Measurements from ENCODE around the gene HEYL.

The HEYL gene

GRCh38 chr1:39622427-39622826 is 17.0 kb downstream of the HEYL start:
- TF ChIP-seq CTCF (IDR thresholded peaks at IDR 0.05; ENCODE audit: low read length) (no peak), EZH2 (optimal IDR thresholded peaks at IDR 0.05; ENCODE audit: low read depth, low read length) (no peak), EZH2phosphoT487 (IDR thresholded peaks at IDR 0.05; ENCODE audit: low read length) (no peak)
- no peak overlapping the region for H3K4me2 ChIP-seq (ENCODE audit: low read depth, low read length)
- H3K36me3 ChIP-seq (replicated peaks; ENCODE audit: insufficient read depth, low read length) = no peaks in the 10 kb centered on the region
- H3K9me2 ChIP-seq (replicated peaks; ENCODE audit: insufficient read depth, low read length) = no peaks in the 10 kb centered on the region
- H3K79me2 ChIP-seq (ENCODE audit: low read length) = no peaks in the 10 kb centered on the region
- no peak overlapping the region for H2AFZ ChIP-seq (ENCODE audit: low read length)
- no peak overlapping the region for H3K27ac ChIP-seq (ENCODE audit: low read length)
- no peak overlapping the region for H3K4me3 ChIP-seq (ENCODE audit: low read length)
- H3K9ac ChIP-seq (ENCODE audit: low read length) = no peak overlapping the region
- DNase-seq = no peak
- no peaks in the 10 kb centered on the region for H3F3A ChIP-seq (ENCODE audit: insufficient read depth, low read length)
- no peaks in the 10 kb centered on the region for H3K4me1 ChIP-seq (ENCODE audit: low read length)
- no peaks in the 10 kb centered on the region for H4K20me1 ChIP-seq (ENCODE audit: insufficient read depth, low read length)
- H3K27me3 ChIP-seq (replicated peaks; ENCODE audit: insufficient read depth, low read length) = no peaks in the 10 kb centered on the region
- H3K9me3 ChIP-seq (replicated peaks; ENCODE audit: insufficient read depth, low read length) = no peaks in the 10 kb centered on the region

DNA sequence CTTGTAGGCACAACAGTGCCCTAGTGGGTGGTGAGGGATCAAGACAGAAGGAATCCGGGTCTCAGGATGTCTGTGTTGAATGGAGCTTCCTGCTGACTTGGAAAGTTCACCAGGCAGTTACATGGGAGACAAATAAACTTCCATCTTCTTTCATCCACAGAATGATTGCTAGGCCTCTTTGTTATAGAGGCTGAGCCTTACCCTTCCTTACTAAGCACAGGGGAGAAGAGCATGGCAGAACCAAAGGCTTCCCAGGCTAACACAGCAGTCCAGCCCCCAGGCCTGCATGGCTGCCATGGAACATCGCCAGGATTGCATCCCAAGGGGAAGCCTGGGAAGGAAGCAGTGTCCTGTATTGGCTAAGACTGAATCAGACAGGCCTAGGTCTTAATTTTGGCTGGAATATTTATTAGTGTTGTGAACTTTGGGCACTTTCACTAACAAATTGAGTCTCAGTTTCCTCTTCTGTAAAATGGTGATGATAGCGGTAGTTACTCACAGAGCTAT is 18.7 kb downstream of the HEYL start:
- no peak overlapping the region for H3K4me2 ChIP-seq (ENCODE audit: low read depth, low read length)
- no peak overlapping the region for H2AFZ ChIP-seq (ENCODE audit: low read length)
- no peaks in the 10 kb centered on the region for H3K9me2 ChIP-seq (replicated peaks; ENCODE audit: insufficient read depth, low read length)
- H3K79me2 ChIP-seq (ENCODE audit: low read length) = no peaks in the 10 kb centered on the region
- H3F3A ChIP-seq (ENCODE audit: insufficient read depth, low read length) = no peaks in the 10 kb centered on the region
- H3K4me3 ChIP-seq (ENCODE audit: low read length) = no peak overlapping the region
- no peaks in the 10 kb centered on the region for H3K4me1 ChIP-seq (ENCODE audit: low read length)
- H3K27me3 ChIP-seq (replicated peaks; ENCODE audit: insufficient read depth, low read length) = no peaks in the 10 kb centered on the region
- no peak for DNase-seq
- no peak overlapping the region for H3K9ac ChIP-seq (ENCODE audit: low read length)
- no peak overlapping the region for H3K27ac ChIP-seq (ENCODE audit: low read length)
- H3K9me3 ChIP-seq (replicated peaks; ENCODE audit: insufficient read depth, low read length) = no peaks in the 10 kb centered on the region
- TF ChIP-seq EZH2phosphoT487 (IDR thresholded peaks at IDR 0.05; ENCODE audit: low read length) (no peak), CTCF (IDR thresholded peaks at IDR 0.05; ENCODE audit: low read length) (no peak), EZH2 (optimal IDR thresholded peaks at IDR 0.05; ENCODE audit: low read depth, low read length) (no peak)
- H4K20me1 ChIP-seq (ENCODE audit: insufficient read depth, low read length) = no peaks in the 10 kb centered on the region
- H3K36me3 ChIP-seq (replicated peaks; ENCODE audit: insufficient read depth, low read length) = no peaks in the 10 kb centered on the region

DNA sequence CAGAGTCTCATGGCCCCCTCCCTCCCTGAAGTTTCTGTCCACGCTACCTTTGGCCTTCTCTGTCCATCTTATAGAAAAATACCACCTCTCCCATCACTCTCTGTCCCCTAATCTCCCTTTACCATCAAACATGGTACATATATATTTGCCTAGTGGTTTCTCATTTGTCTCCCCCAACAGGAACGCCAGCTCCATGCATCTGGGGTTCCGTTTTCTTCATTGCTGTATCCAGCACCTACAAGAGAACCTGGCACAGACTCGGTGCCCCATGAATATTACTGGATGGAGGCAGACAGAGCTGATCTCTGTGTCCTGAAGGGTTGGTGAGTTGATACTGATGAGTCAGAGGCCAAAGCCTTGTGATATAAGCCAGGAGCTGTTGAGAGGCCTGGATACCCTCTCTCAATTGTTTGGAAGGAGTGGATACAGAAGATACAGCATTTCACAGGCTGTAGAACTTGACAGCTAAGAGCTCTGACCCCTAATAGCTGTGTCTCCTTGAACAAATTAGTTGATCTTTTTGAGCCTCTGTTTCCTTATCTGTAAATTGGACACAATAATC is 21.9 kb downstream of the HEYL start:
- Histone ChIP-seq H3K4me2 (ENCODE audit: low read depth, low read length) (no peak overlapping the region), H3K36me3 (replicated peaks; ENCODE audit: insufficient read depth, low read length) (no peaks in the 10 kb centered on the region), H3F3A (ENCODE audit: insufficient read depth, low read length) (no peaks in the 10 kb centered on the region), H2AFZ (ENCODE audit: low read length) (no peak overlapping the region), H3K4me1 (ENCODE audit: low read length) (no peaks in the 10 kb centered on the region), H3K27ac (ENCODE audit: low read length) (no peak overlapping the region), H3K4me3 (ENCODE audit: low read length) (no peak overlapping the region), H3K9ac (ENCODE audit: low read length) (no peak overlapping the region), H3K27me3 (replicated peaks; ENCODE audit: insufficient read depth, low read length) (no peaks in the 10 kb centered on the region), H3K79me2 (ENCODE audit: low read length) (no peaks in the 10 kb centered on the region), H3K9me2 (replicated peaks; ENCODE audit: insufficient read depth, low read length) (no peaks in the 10 kb centered on the region), H4K20me1 (ENCODE audit: insufficient read depth, low read length) (no peaks in the 10 kb centered on the region), H3K9me3 (replicated peaks; ENCODE audit: insufficient read depth, low read length) (no peaks in the 10 kb centered on the region)
- no peak for DNase-seq
- no peak for TF ChIP-seq CTCF (IDR thresholded peaks at IDR 0.05; ENCODE audit: low read length)
- TF ChIP-seq EZH2phosphoT487 (IDR thresholded peaks at IDR 0.05; ENCODE audit: low read length) = no peak
- no peak for TF ChIP-seq EZH2 (optimal IDR thresholded peaks at IDR 0.05; ENCODE audit: low read depth, low read length)

Measured in MM.1S (cell line).